Retinal pigment epithelial cell (primary cell): ENCODE results near the gene PPP1R1A.

Experiments used
- DNase-seq: peaks from one replicate; pipeline ENCODE4 v3.0.0-alpha.2; 2010; ENCODE audit warnings: low read depth
- H3K4me3 ChIP-seq: 2 replicates; pipeline ENCODE4 v1.5.1; 2011; ENCODE audit warnings: mild to moderate bottlenecking, low read length, control low read depth, moderate library complexity
- CTCF ChIP-seq: conservative IDR thresholded peaks from 2 replicates; pipeline ENCODE4 v1.5.1; 2011; ENCODE audit warnings: low read depth, low read length, control low read depth, inconsistent platforms

The PPP1R1A gene

GRCh38 chr12:54538136-54538700 lies 50.2 kb downstream of the PPP1R1A start:
- TF ChIP-seq CTCF: no peak
- H3K4me3 ChIP-seq: no peak overlapping the region
- DNase-seq: no peak

GRCh38 chr12:54535474-54535873 lies 53.0 kb downstream of the PPP1R1A start:
- DNase-seq: no peak
- H3K4me3 ChIP-seq: no peak overlapping the region
- TF ChIP-seq CTCF: no peak

GRCh38 chr12:54529581-54529980 lies 58.9 kb downstream of the PPP1R1A start:
- H3K4me3 ChIP-seq: no peak overlapping the region
- no peak for DNase-seq
- TF ChIP-seq CTCF: no peak
